HepG2 (cell line): ENCODE measurements around the gene PANK3. TPM values are rescaled to one million over a fixed set of nuclear protein-coding genes. Genes with fewer than 3 reads are reported as not detected.

Source experiments
- ARID3A ChIP-seq: IDR thresholded peaks from 2 replicates; pipeline ENCODE4 v1.6.1; 2012; ENCODE audit warnings: low read depth, low read length, improper control_type of control experiment
- ATM ChIP-seq: fragments of 450-650 bp; IDR thresholded peaks from 2 replicates; pipeline ENCODE4 v1.7.1; 2017; ENCODE audit warnings: mild to moderate bottlenecking, borderline replicate concordance
- CTCF ChIP-seq: sonication (generic); formaldehyde crosslinking; IDR thresholded peaks from 2 replicates; pipeline ENCODE4 v1.5.0; 2020; ENCODE audit warnings: mild to moderate bottlenecking, missing genetic modification reagents, moderate library complexity
- FOXP4 ChIP-seq: sonication (generic); formaldehyde crosslinking; IDR thresholded peaks from 2 replicates; pipeline ENCODE4 v1.4.0; 2020; ENCODE audit warnings: missing genetic modification reagents
- HIC2 ChIP-seq: sonication (generic); formaldehyde crosslinking; IDR thresholded peaks from 2 replicates; pipeline ENCODE4 v1.9.0; 2022; ENCODE audit warnings: low read depth, missing genetic modification reagents
- HMG20A ChIP-seq: IDR thresholded peaks from 2 replicates; pipeline ENCODE4 v1.6.1; 2016; ENCODE audit warnings: borderline replicate concordance
- KDM1A ChIP-seq: IDR thresholded peaks from 2 replicates; pipeline ENCODE4 v1.6.1; 2016; ENCODE audit warnings: missing compliant biosample characterization
- MIER2 ChIP-seq: IDR thresholded peaks from 2 replicates; pipeline ENCODE4 v1.6.1; 2016; ENCODE audit warnings: missing biosample characterization, missing genetic modification reagents
- NFKB2 ChIP-seq: sonication (generic); formaldehyde crosslinking; IDR thresholded peaks from 2 replicates; pipeline ENCODE4 v1.4.0; 2020; ENCODE audit warnings: missing genetic modification reagents, borderline replicate concordance
- RARA ChIP-seq: IDR thresholded peaks from 2 replicates; pipeline ENCODE4 v1.6.1; 2016; ENCODE audit warnings: missing genetic modification reagents, missing compliant biosample characterization
- SMAD9 ChIP-seq: sonication (generic); formaldehyde crosslinking; IDR thresholded peaks from 2 replicates; pipeline ENCODE4 v1.5.1; 2020; ENCODE audit warnings: mild to moderate bottlenecking, missing genetic modification reagents
- ZBTB38 ChIP-seq: sonication (generic); formaldehyde crosslinking; IDR thresholded peaks from 2 replicates; pipeline ENCODE4 v1.5.1; 2020; ENCODE audit warnings: mild to moderate bottlenecking, missing genetic modification reagents
- ZBTB43 ChIP-seq: sonication (generic); formaldehyde crosslinking; conservative IDR thresholded peaks from 2 replicates; pipeline ENCODE4 v1.4.0; 2020; ENCODE audit warnings: missing genetic modification reagents
- ZFP36L2 ChIP-seq: sonication (generic); formaldehyde crosslinking; IDR thresholded peaks from 2 replicates; pipeline ENCODE4 v1.4.0; 2020; ENCODE audit warnings: missing genetic modification reagents
- ZFP62 ChIP-seq: sonication (generic); formaldehyde crosslinking; IDR thresholded peaks from 2 replicates; pipeline ENCODE4 v1.4.0; 2020; ENCODE audit warnings: missing genetic modification reagents
- ZNF335 ChIP-seq: sonication (generic); formaldehyde crosslinking; IDR thresholded peaks from 2 replicates; pipeline ENCODE4 v1.4.0; 2020; ENCODE audit warnings: missing genetic modification reagents
- ZNF362 ChIP-seq: sonication (generic); formaldehyde crosslinking; IDR thresholded peaks from 2 replicates; pipeline ENCODE4 v1.4.0; 2020; ENCODE audit warnings: missing genetic modification reagents, mild to moderate bottlenecking, borderline replicate concordance
- ZNF639 ChIP-seq: conservative IDR thresholded peaks from 2 replicates; pipeline ENCODE4 v1.6.1; 2018; ENCODE audit warnings: missing genetic modification reagents
- ZNF737 ChIP-seq: sonication (generic); formaldehyde crosslinking; IDR thresholded peaks from 2 replicates; pipeline ENCODE4 v1.5.0; 2020; ENCODE audit warnings: missing genetic modification reagents, mild to moderate bottlenecking, borderline replicate concordance
- polyA plus RNA-seq, 8 experiments: library from polyadenylated mRNA; depleted of rRNA in 3 of 8; stranded (reverse) in 7 of 8; unstranded in 1 of 8; fragments of >200 nt; fragmentation: Illumina TruSeq in 4 of 8; extraction: Trizol in 4 of 8; gene quantifications; 2 replicates each; pipeline versions ENCODE4 v1.2.1 to v1.2.3, GENCODE V29; 2011 to 2016; ENCODE audit warnings: low read depth in 4 of 8, missing spikeins in 1 of 8, mixed read lengths in 1 of 8; ENCODE audit not compliant: insufficient read depth in 1 of 8
- total RNA-seq, 5 experiments: library from RNA; depleted of rRNA; stranded (reverse); fragments of >200 nt; fragmentation: Illumina TruSeq; extraction: Trizol; gene quantifications; 2 replicates each; pipeline ENCODE4 v1.2.3, GENCODE V29; 2016; ENCODE audit warnings: low read depth in 1 of 5

PANK3 gene
- total and polyA plus RNA-seq, 2 of the 13 experiments (the other 11 are each of a cell fraction or from before 2014, with no cell fraction given) = 26.9 to 69.5 TPM

- TF ChIP-seq SMAD9 = no peak
- TF ChIP-seq ZBTB38 (CRISPR knock-in tag) = no peak
- TF ChIP-seq KDM1A = 0 out of 2 replicates have a peak, but pooled peaks have one; percentile 24
- TF ChIP-seq MIER2 (CRISPR knock-in tag) = no peak
- TF ChIP-seq FOXP4 (CRISPR knock-in tag) = peak; percentile 62
- no peak for TF ChIP-seq ZBTB43 (CRISPR knock-in tag)
- TF ChIP-seq HIC2 (CRISPR knock-in tag) = peak; percentile 87
- TF ChIP-seq ZNF335 (CRISPR knock-in tag) = no peak
- TF ChIP-seq NFKB2 (CRISPR knock-in tag) = no peak
- peak; percentile 79; the same call in 1 of the 2 replicates for TF ChIP-seq ZNF362 (CRISPR knock-in tag)
- no peak for TF ChIP-seq ZNF639
- TF ChIP-seq ATM = no peak
- TF ChIP-seq ARID3A = peak; percentile 53; the same call in 1 of the 2 replicates
- no peak for TF ChIP-seq CTCF (CRISPR knock-in tag)
- TF ChIP-seq ZNF737 (CRISPR knock-in tag) = no peak
- TF ChIP-seq RARA = peak; percentile 71
- no peak for TF ChIP-seq ZFP62 (CRISPR knock-in tag)
- TF ChIP-seq HMG20A (CRISPR knock-in tag) = peak; percentile 67; the same call in 1 of the 2 replicates
- TF ChIP-seq ZFP36L2 = no peak
Observed at GRCh38 chr5:168600409-168600808, 21.2 kb upstream of the PANK3 start (continued).
